ENCODE results near the gene SRGN.
"Not testable (repeated sequence)": the region's sequence is repeated elsewhere in the genome, so short reads cannot be mapped to it uniquely, and the experiment has no call there.

SRGN gene

GRCh38 chr10:69125554-69125953, 37.7 kb downstream of the SRGN start:
- H3K27ac Mint-ChIP-seq: peak overlapping the region; percentile 93
- ATAC-seq (no peak), DNase-seq (ENCODE audit: low spot score in 2 of 2) (no peak)
- H3K9me3 Mint-ChIP-seq: no peaks in the 10 kb centered on the region
- H3K4me1 Mint-ChIP-seq: peaks cover 23% of the 10 kb centered on the region
- peaks cover 35% of the 10 kb centered on the region for H3K36me3 Mint-ChIP-seq
- peak overlapping the region; percentile 94 for H3K4me3 Mint-ChIP-seq

- Mint-ChIP-seq H3K4me1 (peaks cover 29% of the 10 kb centered on the region), H3K4me3 (no peak overlapping the region)
- ATAC-seq: no peak
These were observed 42.3 kb downstream of the SRGN start for GRCh38 chr10:69130251-69130650.

GRCh38 chr10:69139961-69140360, 52.1 kb downstream of the SRGN start:
- peaks cover 20% of the 10 kb centered on the region for H3K4me1 Mint-ChIP-seq
- H3K4me3 Mint-ChIP-seq: no peak overlapping the region
- no peaks in the 10 kb centered on the region for H3K9me3 Mint-ChIP-seq
- no peak for DNase-seq (ENCODE audit: low spot score in 2 of 2)
- H3K27ac Mint-ChIP-seq: no peak overlapping the region
- no peak for ATAC-seq
- peaks cover 56% of the 10 kb centered on the region for H3K36me3 Mint-ChIP-seq

More at GRCh38 chr10:69130251-69130650, 42.3 kb downstream of the SRGN start:
- Mint-ChIP-seq H3K27ac (no peak overlapping the region), H3K9me3 (no peaks in the 10 kb centered on the region), H3K36me3 (peaks cover 45% of the 10 kb centered on the region)
- DNase-seq (ENCODE audit: low spot score in 2 of 2): no peak

GRCh38 chr10:69141304-69141703, 53.4 kb downstream of the SRGN start:
- H3K9me3 Mint-ChIP-seq: no peaks in the 10 kb centered on the region
- no peak overlapping the region for H3K4me3 Mint-ChIP-seq
- H3K36me3 Mint-ChIP-seq: peaks cover 42% of the 10 kb centered on the region
- no peak overlapping the region for H3K27ac Mint-ChIP-seq
- no peak for ATAC-seq
- DNase-seq (ENCODE audit: low spot score in 2 of 2): no peak
- peaks cover 26% of the 10 kb centered on the region for H3K4me1 Mint-ChIP-seq

GRCh38 chr10:69142074-69142473, 54.2 kb downstream of the SRGN start:
- Mint-ChIP-seq H3K36me3 (peaks cover 34% of the 10 kb centered on the region), H3K4me1 (peaks cover 32% of the 10 kb centered on the region)
- not testable (repeated sequence) for ATAC-seq; DNase-seq (ENCODE audit: low spot score in 2 of 2); H3K9me3 Mint-ChIP-seq; H3K4me3 Mint-ChIP-seq; H3K27ac Mint-ChIP-seq

GRCh38 chr10:69142983-69143382, 55.1 kb downstream of the SRGN start:
- Mint-ChIP-seq H3K4me3 (no peak overlapping the region), H3K36me3 (peaks cover 29% of the 10 kb centered on the region), H3K4me1 (peaks cover 30% of the 10 kb centered on the region), H3K27ac (no peak overlapping the region), H3K9me3 (no peaks in the 10 kb centered on the region)
- DNase-seq (ENCODE audit: low spot score in 2 of 2) (no peak), ATAC-seq (no peak)

- Mint-ChIP-seq H3K36me3 (peaks cover 34% of the 10 kb centered on the region), H3K4me1 (peaks cover 34% of the 10 kb centered on the region)
- no peak for DNase-seq (ENCODE audit: low spot score in 2 of 2)
These were observed 57.4 kb downstream of the SRGN start for GRCh38 chr10:69145329-69145728.

GRCh38 chr10:69145864-69146263, 58.0 kb downstream of the SRGN start:
- H3K4me1 Mint-ChIP-seq: peaks cover 28% of the 10 kb centered on the region
- no peak for ATAC-seq
- H3K27ac Mint-ChIP-seq: peak overlapping the region; percentile 17

More at GRCh38 chr10:69145329-69145728, 57.4 kb downstream of the SRGN start:
- ATAC-seq: no peak
- H3K27ac Mint-ChIP-seq: peak overlapping the region; percentile 17
- no peak overlapping the region for H3K4me3 Mint-ChIP-seq
- H3K9me3 Mint-ChIP-seq: no peaks in the 10 kb centered on the region

GRCh38 chr10:69146759-69147158, 58.9 kb downstream of the SRGN start:
- no peak for DNase-seq (ENCODE audit: low spot score in 2 of 2)
- Mint-ChIP-seq H3K4me1 (peaks cover 25% of the 10 kb centered on the region), H3K4me3 (no peak overlapping the region), H3K27ac (no peak overlapping the region), H3K36me3 (peaks cover 29% of the 10 kb centered on the region), H3K9me3 (no peaks in the 10 kb centered on the region)
- ATAC-seq: no peak

More at GRCh38 chr10:69145864-69146263, 58.0 kb downstream of the SRGN start:
- peaks cover 34% of the 10 kb centered on the region for H3K36me3 Mint-ChIP-seq
- no peak overlapping the region for H3K4me3 Mint-ChIP-seq
- no peaks in the 10 kb centered on the region for H3K9me3 Mint-ChIP-seq
- DNase-seq (ENCODE audit: low spot score in 2 of 2): no peak

- Mint-ChIP-seq H3K9me3 (no peaks in the 10 kb centered on the region), H3K36me3 (peaks cover 33% of the 10 kb centered on the region), H3K4me3 (no peak overlapping the region), H3K27ac (peak overlapping the region; percentile 21), H3K4me1 (peaks cover 10% of the 10 kb centered on the region)
- DNase-seq (ENCODE audit: low spot score in 2 of 2): no peak
- peak; percentile 57 for ATAC-seq
These were observed 64.1 kb downstream of the SRGN start for GRCh38 chr10:69151984-69152383.

- peaks cover 45% of the 10 kb centered on the region for H3K36me3 Mint-ChIP-seq
- no peak for ATAC-seq
These were observed 65.3 kb downstream of the SRGN start for GRCh38 chr10:69153227-69153626.

More at GRCh38 chr10:69153227-69153626, 65.3 kb downstream of the SRGN start:
- H3K9me3 Mint-ChIP-seq: no peaks in the 10 kb centered on the region
- H3K4me1 Mint-ChIP-seq: peaks cover 10% of the 10 kb centered on the region
- H3K27ac Mint-ChIP-seq: no peak overlapping the region
- H3K4me3 Mint-ChIP-seq: no peak overlapping the region
- no peak for DNase-seq (ENCODE audit: low spot score in 2 of 2)

Measured in stimulated activated effector memory CD8-positive, alpha-beta T cell treated with anti-CD3 and anti-CD28 coated beads, Interleukin-12 subunit alpha, Interleukin-12 subunit beta, amount 100 ng/mL, for 72 hours (primary cell).